GM12878 (cell line): ENCODE measurements around the gene ICE2. TPM values are rescaled to one million over a fixed set of nuclear protein-coding genes. Genes with fewer than 3 reads are reported as not detected.

Source experiments
- ATAC-seq: fragments of 200-7000 bp; cut with Tn5 transposase; 3 replicates; pipeline ENCODE4 v1.9.1; 2020; ENCODE audit warnings: mild to moderate bottlenecking, moderate library complexity
- BruUV-seq: library from RNA; stranded (reverse); fragments of 400-500 nt; replicated peaks from 2 replicates; lab custom pipeline; 2021; lab: Mats Ljungman, UMichigan
- CTCF ChIA-PET: fragments of 300-600 bp; sonication (Branson Sonifier 250); formaldehyde crosslinking; extraction: SDS; loops from one replicate; lab custom pipeline; 2021; ENCODE audit warnings: inconsistent platforms; lab: Yijun Ruan, JAX
- POLR2A ChIA-PET: fragments of 350-600 bp; formaldehyde crosslinking; extraction: SDS; loops from one replicate; lab custom pipeline; 2021; ENCODE audit warnings: inconsistent platforms; lab: Charles Lee
- RAD21 ChIA-PET: fragments of 300-600 bp; sonication (Branson Sonifier 250); formaldehyde crosslinking; loops from one replicate; lab custom pipeline; 2023; ENCODE audit warnings: antibody characterized with exemption; ENCODE audit not compliant: unreplicated experiment; lab: Charles Lee
- SMC1A ChIA-PET: fragments of 300-600 bp; sonication (Branson Sonifier 250); formaldehyde crosslinking; loops from one replicate; lab custom pipeline; 2023; ENCODE audit not compliant: unreplicated experiment, uncharacterized antibody; lab: Charles Lee
- DNase-seq: peaks from one replicate; pipeline ENCODE4 v3.0.0-alpha.2; 2011; ENCODE audit warnings: low read depth, low spot score
- FAIRE-seq: peaks from 3 replicates; lab custom pipeline; 2011; peaks lifted over from hg19 to GRCh38; lab: Jason Lieb, UNC
- H2AFZ ChIP-seq: 2 replicates; pipeline ENCODE4 v1.6.0; 2011; ENCODE audit warnings: low read depth, low read length, control low read depth; ENCODE audit not compliant: control insufficient read depth
- H3K27ac ChIP-seq: 2 replicates; pipeline ENCODE4 v1.5.1; 2011; ENCODE audit warnings: control low read depth; ENCODE audit not compliant: control insufficient read depth, insufficient read depth
- H3K27me3 ChIP-seq, 2 experiments: replicated peaks in 1 of 2; 2 replicates each; pipeline versions ENCODE4 v1.6.0 to v1.6.1; 2011; ENCODE audit warnings: low read length in 1 of 2; ENCODE audit not compliant: control insufficient read depth in 2 of 2, insufficient read depth in 2 of 2
- H3K36me3 ChIP-seq, 2 experiments: 2 replicates each; pipeline ENCODE4 v1.5.1; 2011; ENCODE audit warnings: low read length in 1 of 2; ENCODE audit not compliant: control insufficient read depth in 2 of 2, insufficient read depth in 2 of 2
- H3K4me1 ChIP-seq: 2 replicates; pipeline ENCODE4 v1.6.1; 2011; ENCODE audit warnings: mild to moderate bottlenecking, low read length, moderate library complexity, mixed read lengths; ENCODE audit not compliant: control insufficient read depth, insufficient read depth
- H3K4me2 ChIP-seq: 2 replicates; pipeline ENCODE4 v1.6.0; 2011; ENCODE audit warnings: control low read depth; ENCODE audit not compliant: control insufficient read depth, insufficient read depth
- H3K4me3 ChIP-seq: fragments of 200-600 bp; sonication (generic); 2 replicates; pipeline ENCODE4 v1.5.1; 2016
- H3K79me2 ChIP-seq: 2 replicates; pipeline ENCODE4 v1.6.0; 2011; ENCODE audit warnings: low read length; ENCODE audit not compliant: control insufficient read depth, insufficient read depth
- H3K9ac ChIP-seq: 2 replicates; pipeline ENCODE4 v1.8.0; 2011; ENCODE audit warnings: low read length, control low read depth, mixed read lengths; ENCODE audit not compliant: control insufficient read depth, insufficient read depth
- H3K9me3 ChIP-seq: replicated peaks from 3 replicates; pipeline ENCODE4 v1.5.1; 2011; ENCODE audit warnings: mild to moderate bottlenecking, low read length; ENCODE audit not compliant: control insufficient read depth, insufficient read depth
- H4K20me1 ChIP-seq: 2 replicates; pipeline ENCODE4 v1.6.0; 2011; ENCODE audit not compliant: control insufficient read depth, insufficient read depth
- BMI1 ChIP-seq: fragments of 450-650 bp; IDR thresholded peaks from 2 replicates; pipeline ENCODE4 v1.6.1; 2016; ENCODE audit warnings: mild to moderate bottlenecking, moderate library complexity, borderline replicate concordance
- CEBPB ChIP-seq, 2 experiments: fragments of 150-350 bp in 1 of 2; IDR thresholded peaks; 2 replicates each; pipeline ENCODE4 v1.6.1; 2012 to 2014; ENCODE audit warnings: low read depth in 2 of 2, low read length in 2 of 2, borderline replicate concordance in 1 of 2, inconsistent platforms in 1 of 2
- CHD1 ChIP-seq: IDR thresholded peaks from 2 replicates; pipeline ENCODE4 v1.6.1; 2012; ENCODE audit warnings: low read depth, low read length, improper control_type of control experiment
- FOXM1 ChIP-seq: IDR thresholded peaks from 2 replicates; pipeline ENCODE4 v1.6.1; 2012; ENCODE audit warnings: low read depth, mild to moderate bottlenecking, inconsistent platforms, low read length, moderate library complexity
- GATAD2B ChIP-seq: fragments of 450-650 bp; conservative IDR thresholded peaks from 2 replicates; pipeline ENCODE4 v1.6.1; 2017; ENCODE audit warnings: low read depth, mild to moderate bottlenecking, moderate library complexity
- JUND ChIP-seq: IDR thresholded peaks from 2 replicates; pipeline ENCODE4 v1.6.1; 2012; ENCODE audit warnings: low read depth, mild to moderate bottlenecking, low read length, improper control_type of control experiment, moderate library complexity
- KDM1A ChIP-seq: fragments of 200-600 bp; sonication (generic); IDR thresholded peaks from 2 replicates; pipeline ENCODE4 v1.6.1; 2016; ENCODE audit warnings: borderline replicate concordance
- MTA3 ChIP-seq: IDR thresholded peaks from 2 replicates; pipeline ENCODE4 v1.6.1; 2012; ENCODE audit warnings: low read length, inconsistent platforms, borderline replicate concordance
- NBN ChIP-seq: fragments of 450-650 bp; IDR thresholded peaks from 2 replicates; pipeline ENCODE4 v1.6.1; 2016
- NFYB ChIP-seq: IDR thresholded peaks from 2 replicates; pipeline ENCODE4 v1.6.1; 2011; ENCODE audit warnings: low read depth, mild to moderate bottlenecking, low read length, improper control_type of control experiment, moderate library complexity; ENCODE audit not compliant: insufficient read depth
- NR2F1 ChIP-seq: fragments of 450-650 bp; conservative IDR thresholded peaks from 2 replicates; pipeline ENCODE4 v1.6.1; 2017; ENCODE audit warnings: mild to moderate bottlenecking
- PAX5 ChIP-seq: IDR thresholded peaks from 2 replicates; pipeline ENCODE4 v1.6.1; 2011; ENCODE audit warnings: low read depth, low read length, borderline replicate concordance
- POLR2A ChIP-seq: IDR thresholded peaks from 2 replicates; pipeline ENCODE4 v1.6.1; 2011; ENCODE audit warnings: low read depth, mild to moderate bottlenecking, low read length
- POLR2AphosphoS5 ChIP-seq: IDR thresholded peaks from 2 replicates; pipeline ENCODE4 v1.6.1; 2011; ENCODE audit warnings: mild to moderate bottlenecking, low read length, inconsistent platforms
- POU2F2 ChIP-seq: IDR thresholded peaks from 3 replicates; pipeline ENCODE4 v1.6.1; 2011; ENCODE audit warnings: low read depth, mild to moderate bottlenecking, low read length, borderline replicate concordance
- RAD51 ChIP-seq: fragments of 450-650 bp; IDR thresholded peaks from 2 replicates; pipeline ENCODE4 v1.6.1; 2016; ENCODE audit warnings: moderate library complexity, mild to moderate bottlenecking, inconsistent platforms
- RELA ChIP-seq: fragments of 450-650 bp; IDR thresholded peaks from 2 replicates; pipeline ENCODE4 v1.8.0; 2014; ENCODE audit warnings: borderline replicate concordance; ENCODE audit not compliant: partially characterized antibody
- SMAD1 ChIP-seq: fragments of 450-650 bp; IDR thresholded peaks from 2 replicates; pipeline ENCODE4 v1.6.1; 2018; ENCODE audit warnings: mild to moderate bottlenecking, low read depth; ENCODE audit not compliant: partially characterized antibody
- TCF12 ChIP-seq: IDR thresholded peaks from 2 replicates; pipeline ENCODE4 v1.6.1; 2011; ENCODE audit warnings: low read depth, mild to moderate bottlenecking, low read length
- TCF3 ChIP-seq: IDR thresholded peaks from 2 replicates; pipeline ENCODE4 v1.6.1; 2012; ENCODE audit warnings: low read depth, mild to moderate bottlenecking, low read length, borderline replicate concordance; ENCODE audit not compliant: insufficient read depth
- YBX1 ChIP-seq: fragments of 450-650 bp; IDR thresholded peaks from 2 replicates; pipeline ENCODE4 v1.6.1; 2016; ENCODE audit warnings: antibody characterized with exemption
- YY1 ChIP-seq: IDR thresholded peaks from 2 replicates; pipeline ENCODE4 v1.6.1; 2011; ENCODE audit warnings: low read depth, mild to moderate bottlenecking, low read length
- ZNF384 ChIP-seq: IDR thresholded peaks from 2 replicates; pipeline ENCODE4 v1.6.1; 2012; ENCODE audit warnings: low read depth, mild to moderate bottlenecking, low read length, improper control_type of control experiment, borderline replicate concordance
- WGBS: methylation state at CpG from one replicate; pipeline ENCODE4 v1.1.6; 2016; ENCODE audit warnings: low lambda C conversion rate; ENCODE audit not compliant: insufficient replicate concordance, insufficient coverage; ENCODE audit errors: missing lambda C conversion rate; 5-methylcytosine and 5-hydroxymethylcytosine counted together
- in situ Hi-C: fragments of 300-500 bp; cut with MboI; formaldehyde crosslinking; loops from 9 replicates; pipeline ENCODE4 v1.14.3; 2018; ENCODE audit warnings: mixed read lengths
- intact Hi-C: fragments of 100-400 bp; cut with micrococcal nuclease; formaldehyde crosslinking; loops from one replicate; pipeline ENCODE4 v1.14.2; 2022; ENCODE audit not compliant: unreplicated experiment
- polyA plus RNA-seq, 11 experiments: library from polyadenylated mRNA; depleted of rRNA in 4 of 11; unstranded in 6 of 11; stranded (reverse) in 5 of 11; fragments of >200 nt; fragmentation: Nextera tagmentation in 4 of 11; fragmentation: Illumina TruSeq in 1 of 11; extraction: Ambion mirVana in 4 of 11; extraction: Trizol in 1 of 11; gene quantifications; 1 replicate in 1 of 11; 2 replicates in 10 of 11; pipeline versions ENCODE4 v1.2.1 to v1.2.3, GENCODE V29; 2011 to 2016; ENCODE audit warnings: inconsistent platforms in 2 of 11, missing spikeins in 2 of 11, low read depth in 1 of 11
- total RNA-seq, 4 experiments: library from RNA; depleted of rRNA in 3 of 4; stranded (reverse); fragments of >200 nt in 3 of 4; fragmentation: Illumina TruSeq in 1 of 4; extraction: Trizol in 1 of 4; gene quantifications; 2 replicates each; pipeline versions ENCODE4 v1.2.1 to v1.2.3, GENCODE V29; 2013 to 2021
- TF ChIP-seq, protein P1 (sequence below): fragments of 450-650 bp; IDR thresholded peaks from 2 replicates; pipeline ENCODE4 v1.6.1; 2017; ENCODE audit warnings: antibody characterized with exemption, mild to moderate bottlenecking, moderate library complexity

The ICE2 gene
- total and polyA plus RNA-seq, 10 of the 15 experiments (the other 5 are each of a cell fraction or from before 2014, with no cell fraction given), result 14.2 to 62.0 (median 44.9) TPM

- POLR2A ChIA-PET, result interaction anchor here (0.5 to 1.1 kb wide), 9 partner anchors 10 to 805 kb away, joined by 3 to 10 read pairs (median 6); no protein-coding TSS in a partner anchor
- WGBS, result 2% methylated on average over 27 of the region's 53 CpGs
- Histone ChIP-seq H3K27me3 (no peaks in the 10 kb centered on the region), H3K79me2 (peaks cover 22% of the 10 kb centered on the region), H2AFZ (peak within 1 kb of the TSS; percentile 89), H3K27ac (peak within 1 kb of the TSS; percentile 69), H3K4me3 (peak within 1 kb of the TSS; percentile 88), H3K4me2 (peak within 1 kb of the TSS; percentile 98), H4K20me1 (no peaks in the 10 kb centered on the region), H3K4me1 (peaks cover 8% of the 10 kb centered on the region; the same call in 1 of the 2 replicates), H3K36me3 (peaks cover 0 to 7% of the 10 kb centered on the region in 2 experiments; a peak in 1 of 4 replicates), H3K9me3 (no peaks in the 10 kb centered on the region), H3K9ac (peak within 1 kb of the TSS; percentile 76)
- CTCF ChIA-PET, result interaction anchor here (0.6 to 1.3 kb wide), 4 partner anchors 12 to 189 kb away, joined by 3 to 5 read pairs (median 4); no protein-coding TSS in a partner anchor
- ATAC-seq, result peak; percentile 86
- intact Hi-C loops, result loop anchor here (2.0 to 10.0 kb wide), 3 partner anchors 81 to 711 kb away; partner anchors contain the start of genes BNIP2 and ICE2
- RAD21 ChIA-PET, result interaction anchor here (0.6 to 1.7 kb wide), 8 partner anchors 9 to 519 kb away, joined by 3 read pairs; no protein-coding TSS in a partner anchor
- DNase-seq, result no peak
- SMC1A ChIA-PET, result interaction anchor here (0.6 to 2.3 kb wide), 5 partner anchors 25 to 131 kb away, joined by 3 to 9 read pairs (median 3); no protein-coding TSS in a partner anchor
- no TSS peak for BruUV-seq
- in situ Hi-C loops, result no loop called here
- FAIRE-seq, result no peak
- TF ChIP-seq FOXM1, result no peak
- peak; percentile 42; the same call in 1 of the 3 replicates for TF ChIP-seq POU2F2
- TF ChIP-seq TCF12, result peak; percentile 64; the same call in 1 of the 2 replicates
- no peak for TF ChIP-seq NBN
- TF ChIP-seq TCF3, result peak; percentile 64; the same call in 1 of the 2 replicates
- TF ChIP-seq, protein P1, sequence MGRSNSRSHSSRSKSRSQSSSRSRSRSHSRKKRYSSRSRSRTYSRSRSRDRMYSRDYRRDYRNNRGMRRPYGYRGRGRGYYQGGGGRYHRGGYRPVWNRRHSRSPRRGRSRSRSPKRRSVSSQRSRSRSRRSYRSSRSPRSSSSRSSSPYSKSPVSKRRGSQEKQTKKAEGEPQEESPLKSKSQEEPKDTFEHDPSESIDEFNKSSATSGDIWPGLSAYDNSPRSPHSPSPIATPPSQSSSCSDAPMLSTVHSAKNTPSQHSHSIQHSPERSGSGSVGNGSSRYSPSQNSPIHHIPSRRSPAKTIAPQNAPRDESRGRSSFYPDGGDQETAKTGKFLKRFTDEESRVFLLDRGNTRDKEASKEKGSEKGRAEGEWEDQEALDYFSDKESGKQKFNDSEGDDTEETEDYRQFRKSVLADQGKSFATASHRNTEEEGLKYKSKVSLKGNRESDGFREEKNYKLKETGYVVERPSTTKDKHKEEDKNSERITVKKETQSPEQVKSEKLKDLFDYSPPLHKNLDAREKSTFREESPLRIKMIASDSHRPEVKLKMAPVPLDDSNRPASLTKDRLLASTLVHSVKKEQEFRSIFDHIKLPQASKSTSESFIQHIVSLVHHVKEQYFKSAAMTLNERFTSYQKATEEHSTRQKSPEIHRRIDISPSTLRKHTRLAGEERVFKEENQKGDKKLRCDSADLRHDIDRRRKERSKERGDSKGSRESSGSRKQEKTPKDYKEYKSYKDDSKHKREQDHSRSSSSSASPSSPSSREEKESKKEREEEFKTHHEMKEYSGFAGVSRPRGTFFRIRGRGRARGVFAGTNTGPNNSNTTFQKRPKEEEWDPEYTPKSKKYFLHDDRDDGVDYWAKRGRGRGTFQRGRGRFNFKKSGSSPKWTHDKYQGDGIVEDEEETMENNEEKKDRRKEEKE, result no peak
- no peak for TF ChIP-seq SMAD1
- TF ChIP-seq ZNF384, result no peak
- no peak for TF ChIP-seq PAX5
- TF ChIP-seq POLR2AphosphoS5, result peak; percentile 1; the same call in 1 of the 2 replicates
- TF ChIP-seq RELA, result no peak
- TF ChIP-seq JUND, result 0 out of 2 replicates have a peak, but pooled peaks have one; percentile 43
- TF ChIP-seq MTA3, result no peak
- TF ChIP-seq RAD51, result no peak
- no peak for TF ChIP-seq CEBPB (IDR thresholded peaks at IDR 0.05; ENCODE audit: borderline replicate concordance in 1 of 2, low read depth in 2 of 2, low read length in 2 of 2)
- TF ChIP-seq KDM1A, result no peak
- no peak for TF ChIP-seq YY1
- TF ChIP-seq POLR2A, result peak; percentile 96
- 0 out of 2 replicates have a peak, but pooled peaks have one; percentile 47 for TF ChIP-seq NR2F1
- no peak for TF ChIP-seq CHD1
- no peak for TF ChIP-seq NFYB
- TF ChIP-seq GATAD2B, result 0 out of 2 replicates have a peak, but pooled peaks have one; percentile 19
- no peak for TF ChIP-seq YBX1
- TF ChIP-seq BMI1, result no peak
Observed at GRCh38 chr15:60397772-60398445, 81.0 kb downstream of the ICE2 start, which contains the start of gene ANXA2. ANXA2 (minus strand) TSS chr15:60397986; CDS start chr15:60386075, 11,911 bp downstream.
